Ishikawa (cell line): ENCODE measurements around the gene CD86.

Experiments
- YY1 ChIP-seq: IDR thresholded peaks from 2 replicates; pipeline ENCODE4 v1.6.1; 2012; ENCODE audit warnings: low read depth
- TF ChIP-seq, protein P1 (sequence below): IDR thresholded peaks from 2 replicates; pipeline ENCODE4 v1.6.1; 2012

DNA sequence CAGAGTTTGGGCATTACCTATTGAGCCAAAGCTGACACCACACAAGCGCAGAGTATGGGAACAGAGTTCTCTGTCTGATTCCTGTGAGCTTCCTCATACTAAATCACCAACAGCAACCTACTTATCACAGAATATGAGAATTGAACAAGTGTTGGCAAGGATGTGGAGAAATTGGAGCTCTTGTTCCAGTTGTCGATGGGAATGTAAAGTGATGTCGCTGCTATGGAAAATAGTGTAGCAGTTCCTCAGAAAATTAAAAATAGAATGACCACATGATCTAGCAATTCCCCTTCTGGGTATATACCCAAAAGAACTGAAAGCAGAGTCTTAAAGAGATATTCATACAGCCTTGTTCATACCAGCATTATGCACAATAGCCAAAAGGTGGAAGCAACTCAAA, 33.4 kb downstream of the CD86 start:
- TF ChIP-seq YY1 = no peak
- TF ChIP-seq, protein P1, sequence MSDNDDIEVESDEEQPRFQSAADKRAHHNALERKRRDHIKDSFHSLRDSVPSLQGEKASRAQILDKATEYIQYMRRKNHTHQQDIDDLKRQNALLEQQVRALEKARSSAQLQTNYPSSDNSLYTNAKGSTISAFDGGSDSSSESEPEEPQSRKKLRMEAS = no peak
